DOHH2 (cell line): ENCODE results near the gene RICTOR.

Source experiments
- H3F3A ChIP-seq: fragments of 200-600 bp; sonication (generic), shearing (Covaris generic); 2 replicates; pipeline ENCODE4 v1.6.0; 2016; ENCODE audit warnings: antibody characterized with exemption, mild to moderate bottlenecking; ENCODE audit not compliant: control insufficient read depth, insufficient read depth
- H3K27ac ChIP-seq: fragments of 200-600 bp; sonication (generic); 2 replicates; pipeline ENCODE4 v1.5.1; 2014; ENCODE audit warnings: low read depth, mild to moderate bottlenecking, low read length, moderate library complexity
- H3K27me3 ChIP-seq: fragments of 200-600 bp; sonication (generic); 2 replicates; pipeline ENCODE4 v1.6.1; 2014; ENCODE audit warnings: mild to moderate bottlenecking, low read length, mixed read lengths; ENCODE audit not compliant: control insufficient read depth
- H3K36me3 ChIP-seq: fragments of 200-600 bp; sonication (generic); 2 replicates; pipeline ENCODE4 v1.6.1; 2014; ENCODE audit warnings: mild to moderate bottlenecking, low read length, moderate library complexity, mixed read lengths; ENCODE audit not compliant: control insufficient read depth
- H3K4me1 ChIP-seq: fragments of 200-600 bp; sonication (generic); 2 replicates; pipeline ENCODE4 v1.6.1; 2014; ENCODE audit warnings: mild to moderate bottlenecking, low read length, mixed read lengths; ENCODE audit not compliant: control insufficient read depth
- H3K4me2 ChIP-seq: fragments of 200-600 bp; sonication (generic); 2 replicates; pipeline ENCODE4 v1.6.0; 2014; ENCODE audit warnings: mild to moderate bottlenecking, low read length, moderate library complexity
- H3K4me3 ChIP-seq: fragments of 200-600 bp; sonication (generic); 2 replicates; pipeline ENCODE4 v1.5.1; 2014; ENCODE audit warnings: mild to moderate bottlenecking, low read length, mixed read lengths
- H3K79me2 ChIP-seq: fragments of 200-600 bp; sonication (generic); 2 replicates; pipeline ENCODE4 v1.6.1; 2014; ENCODE audit warnings: mild to moderate bottlenecking, low read length, mixed read lengths; ENCODE audit not compliant: control insufficient read depth
- H3K9me2 ChIP-seq: fragments of 200-600 bp; sonication (generic); replicated peaks from 2 replicates; pipeline ENCODE4 v1.6.1; 2014; ENCODE audit warnings: mild to moderate bottlenecking, low read length, mixed read lengths; ENCODE audit not compliant: control insufficient read depth
- H3K9me3 ChIP-seq: fragments of 200-600 bp; sonication (generic); 2 replicates; pipeline ENCODE4 v1.6.1; 2014; ENCODE audit warnings: antibody characterized with exemption, low read length, mixed read lengths; ENCODE audit not compliant: control insufficient read depth, insufficient read depth
- H4K20me1 ChIP-seq: fragments of 200-600 bp; sonication (generic); 2 replicates; pipeline ENCODE4 v1.6.0; 2014; ENCODE audit warnings: low read depth, mild to moderate bottlenecking, antibody characterized with exemption, low read length, moderate library complexity; ENCODE audit not compliant: control insufficient read depth, insufficient read depth
- CTCF ChIP-seq: fragments of 200-600 bp; sonication (generic); IDR thresholded peaks from one replicate; pipeline ENCODE4 v1.5.1; 2014; ENCODE audit warnings: antibody characterized with exemption, mild to moderate bottlenecking, low read depth, low read length; ENCODE audit not compliant: poor library complexity, severe bottlenecking
- EZH2phosphoT487 ChIP-seq: fragments of 200-600 bp; sonication (generic); IDR thresholded peaks from 2 replicates; pipeline ENCODE4 v1.6.1; 2017; ENCODE audit warnings: borderline replicate concordance, mild to moderate bottlenecking, antibody characterized with exemption, low read length, moderate library complexity, mixed read lengths

Gene RICTOR

GRCh38 chr5:39005566-39006232, 68.5 kb downstream of the RICTOR start:
- Histone ChIP-seq H4K20me1 (no peaks in the 10 kb centered on the region), H3K27me3 (no peaks in the 10 kb centered on the region), H3K4me2 (no peak overlapping the region), H3K4me1 (no peaks in the 10 kb centered on the region), H3F3A (no peaks in the 10 kb centered on the region), H3K9me3 (no peaks in the 10 kb centered on the region), H3K36me3 (peaks cover 9% of the 10 kb centered on the region; the same call in 1 of the 2 replicates), H3K27ac (no peak overlapping the region), H3K79me2 (no peaks in the 10 kb centered on the region), H3K9me2 (no peaks in the 10 kb centered on the region), H3K4me3 (no peak overlapping the region)
- TF ChIP-seq EZH2phosphoT487 (no peak), CTCF (peak; percentile 18)

GRCh38 chr5:39001683-39002082, 72.5 kb downstream of the RICTOR start:
- Histone ChIP-seq H3K36me3 (peaks cover 12% of the 10 kb centered on the region), H3K27ac (no peak overlapping the region), H3K9me2 (no peaks in the 10 kb centered on the region), H3K4me1 (no peaks in the 10 kb centered on the region), H3K4me2 (no peak overlapping the region), H3K9me3 (no peaks in the 10 kb centered on the region), H3K79me2 (peaks cover 2% of the 10 kb centered on the region; the same call in 1 of the 2 replicates), H3K4me3 (no peak overlapping the region), H3K27me3 (no peaks in the 10 kb centered on the region), H3F3A (no peaks in the 10 kb centered on the region), H4K20me1 (no peaks in the 10 kb centered on the region)
- TF ChIP-seq CTCF: no peak
- TF ChIP-seq EZH2phosphoT487: no peak

- H3K4me3 ChIP-seq: no peak overlapping the region
- H3K36me3 ChIP-seq: peaks cover 22% of the 10 kb centered on the region
- H3K27ac ChIP-seq: no peak overlapping the region
- TF ChIP-seq CTCF (no peak), EZH2phosphoT487 (no peak)
- no peaks in the 10 kb centered on the region for H3K9me3 ChIP-seq
- no peaks in the 10 kb centered on the region for H4K20me1 ChIP-seq
- no peak overlapping the region for H3K4me2 ChIP-seq
- no peaks in the 10 kb centered on the region for H3K27me3 ChIP-seq
- no peaks in the 10 kb centered on the region for H3K9me2 ChIP-seq
- no peaks in the 10 kb centered on the region for H3F3A ChIP-seq
- H3K79me2 ChIP-seq: peaks cover 2% of the 10 kb centered on the region; the same call in 1 of the 2 replicates
- no peaks in the 10 kb centered on the region for H3K4me1 ChIP-seq
Observed at GRCh38 chr5:38999037-38999436, 75.2 kb downstream of the RICTOR start.
